ENCODE results near the gene MLLT6. TPM values are rescaled to one million over a fixed set of nuclear protein-coding genes. Genes with fewer than 3 reads are reported as not detected.

The MLLT6 gene
- total and polyA plus RNA-seq, 2 of the 13 experiments (the other 11 are each of a cell fraction or from before 2014, with no cell fraction given), result 50.7 to 69.5 TPM

- TF ChIP-seq AHR (CRISPR knock-in tag; IDR thresholded peaks at IDR 0.05), result no peak
- no peak for TF ChIP-seq ZNF720 (CRISPR knock-in tag; IDR thresholded peaks at IDR 0.05)
- no peak for TF ChIP-seq GTF3A (CRISPR knock-in tag; conservative IDR thresholded peaks at IDR 0.05)
- TF ChIP-seq RELA (CRISPR knock-in tag; IDR thresholded peaks at IDR 0.05), result no peak
- no peak for TF ChIP-seq ZBTB42 (CRISPR knock-in tag; IDR thresholded peaks at IDR 0.05)
- no peak for TF ChIP-seq NAIF1 (CRISPR knock-in tag; IDR thresholded peaks at IDR 0.05; ENCODE audit: borderline replicate concordance)
- TF ChIP-seq ZNF776 (CRISPR knock-in tag; IDR thresholded peaks at IDR 0.05), result no peak
- no peak for TF ChIP-seq RBAK (CRISPR knock-in tag; IDR thresholded peaks at IDR 0.05)
- no peak for TF ChIP-seq TFDP2 (CRISPR knock-in tag; IDR thresholded peaks at IDR 0.05)
- TF ChIP-seq TFAP4 (IDR thresholded peaks at IDR 0.05; ENCODE audit: borderline replicate concordance, low read depth), result no peak
- no peak for TF ChIP-seq ZNF407 (CRISPR knock-in tag; IDR thresholded peaks at IDR 0.05; ENCODE audit: not compliant biosample characterization)
- 0 out of 2 replicates have a peak, but pooled peaks have one; percentile 9 for TF ChIP-seq PHF21A (CRISPR knock-in tag; IDR thresholded peaks at IDR 0.05)
- no peak for TF ChIP-seq ZNF143 (CRISPR knock-in tag; IDR thresholded peaks at IDR 0.05)
- no peak for TF ChIP-seq NRL (CRISPR knock-in tag; IDR thresholded peaks at IDR 0.05; ENCODE audit: borderline replicate concordance)
These were observed 1.6 kb downstream of the MLLT6 start (continued) for GRCh38 chr17:38706505-38707216.

All from HepG2 (cell line).